ENCODE data around the gene PPIE. TPM values are rescaled to one million over a fixed set of nuclear protein-coding genes. Genes with fewer than 3 reads are reported as not detected.
"Not testable (repeated sequence)": the region's sequence is repeated elsewhere in the genome, so short reads cannot be mapped to it uniquely, and the experiment has no call there.

Gene PPIE
- total and polyA plus RNA-seq, 2 of the 13 experiments (the other 11 are each of a cell fraction or from before 2014, with no cell fraction given): 15.3 to 26.3 TPM

DNA sequence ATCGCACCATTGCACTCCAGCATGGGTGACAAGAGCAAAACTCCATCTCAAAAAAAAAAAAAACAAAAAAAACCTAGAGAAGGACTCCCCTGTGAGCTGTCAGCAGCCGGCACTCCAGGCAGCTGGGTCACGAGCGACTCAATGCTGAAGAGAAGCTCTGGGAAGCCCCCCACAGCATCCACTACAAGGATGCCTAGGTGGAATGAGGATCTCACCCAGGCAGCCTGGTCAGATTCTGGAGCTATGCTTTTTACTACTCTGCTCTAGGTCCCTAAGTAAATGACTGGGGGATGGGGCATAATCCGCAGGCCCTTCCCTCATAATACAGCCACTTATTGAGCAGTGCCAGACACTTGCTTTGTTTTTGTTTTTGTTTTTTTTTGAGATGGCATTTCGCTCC lies 43.4 kb downstream of the PPIE start (continued):
- TF ChIP-seq ZNF605 (CRISPR knock-in tag; IDR thresholded peaks at IDR 0.05) (no peak), CBFB (CRISPR knock-in tag; IDR thresholded peaks at IDR 0.05) (no peak), THAP7 (CRISPR knock-in tag; IDR thresholded peaks at IDR 0.05) (no peak), SIX4 (CRISPR knock-in tag; IDR thresholded peaks at IDR 0.05) (no peak), REL (CRISPR knock-in tag; conservative IDR thresholded peaks at IDR 0.05) (no peak), ZC3H13 (CRISPR knock-in tag; IDR thresholded peaks at IDR 0.05) (no peak), GATAD2A (CRISPR knock-in tag; IDR thresholded peaks at IDR 0.05) (no peak), MTF1 (CRISPR knock-in tag; IDR thresholded peaks at IDR 0.05) (no peak), ZNF414 (CRISPR knock-in tag; IDR thresholded peaks at IDR 0.05) (no peak)

DNA sequence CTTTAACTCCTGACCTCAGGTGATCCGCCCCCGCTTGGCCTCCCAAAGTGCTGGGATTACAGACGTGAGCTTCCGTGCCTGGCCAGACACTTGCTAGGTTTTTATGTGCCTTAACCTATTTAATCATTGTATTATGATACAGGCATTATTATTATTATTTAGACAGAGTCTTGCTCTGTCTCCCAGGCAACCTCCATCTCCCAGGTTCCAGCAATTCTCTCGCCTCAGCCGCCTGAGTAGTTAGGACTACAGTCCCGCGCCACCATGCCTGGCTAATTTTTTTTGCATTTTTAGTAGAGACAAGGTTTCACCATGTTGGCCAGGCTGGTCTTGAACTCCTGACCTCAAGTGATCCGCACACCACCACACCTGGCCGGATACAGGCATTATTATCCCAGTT lies 44.0 kb downstream of the PPIE start:
- 76% methylated on average over 10 of the region's 10 CpGs for WGBS (ENCODE audit: low lambda C conversion rate)
- BruUV-seq (replicated peaks); H2AFZ ChIP-seq (ENCODE audit: low read length); H3K27ac ChIP-seq (ENCODE audit: extremely low read length, insufficient read depth, low read length); in situ Hi-C loops (cut with HindIII; ENCODE audit: extremely low pct_ligation_motif_present, low pct_unique_long_range_greater_than_20kb); DNase-seq (ENCODE audit: low spot score); H3K4me1 ChIP-seq (ENCODE audit: insufficient read depth, low read length); H4K20me1 ChIP-seq (ENCODE audit: insufficient read depth, low read length); H3K4me3 ChIP-seq (replicated peaks in 1 of 3; ENCODE audit: insufficient read depth in 1 of 3, low read depth in 2 of 3, low read length in 3 of 3); H3K36me3 ChIP-seq (replicated peaks in 1 of 2; ENCODE audit: control insufficient read depth in 1 of 2, insufficient read depth in 2 of 2, low read length in 2 of 2); H3K4me2 ChIP-seq (ENCODE audit: low read depth, low read length); intact Hi-C loops (cut with micrococcal nuclease; ENCODE audit: unreplicated experiment); POLR2A ChIA-PET; H3K9ac ChIP-seq (ENCODE audit: insufficient read depth, low read depth, low read length); H3K79me2 ChIP-seq (ENCODE audit: insufficient read depth, low read length); FAIRE-seq; ATAC-seq; H3K9me3 ChIP-seq (ENCODE audit: low read length); CTCF ChIA-PET (ENCODE audit: low intra/inter-chr PET ratio, low total read pairs): not testable (repeated sequence)
- H3K27me3 ChIP-seq (ENCODE audit: control insufficient read depth in 1 of 2, insufficient read depth in 2 of 2, low read length in 2 of 2): peaks cover 0 to 15% of the 10 kb centered on the region in 2 experiments; a peak in 3 of 5 replicates
